ENCODE results near the gene NPIPB6. TPM values are rescaled to one million over a fixed set of nuclear protein-coding genes. Genes with fewer than 3 reads are reported as not detected.

Gene NPIPB6
- total and polyA plus RNA-seq, 2 experiments from 2014 or later: 1.5 to 1.8 TPM

DNA sequence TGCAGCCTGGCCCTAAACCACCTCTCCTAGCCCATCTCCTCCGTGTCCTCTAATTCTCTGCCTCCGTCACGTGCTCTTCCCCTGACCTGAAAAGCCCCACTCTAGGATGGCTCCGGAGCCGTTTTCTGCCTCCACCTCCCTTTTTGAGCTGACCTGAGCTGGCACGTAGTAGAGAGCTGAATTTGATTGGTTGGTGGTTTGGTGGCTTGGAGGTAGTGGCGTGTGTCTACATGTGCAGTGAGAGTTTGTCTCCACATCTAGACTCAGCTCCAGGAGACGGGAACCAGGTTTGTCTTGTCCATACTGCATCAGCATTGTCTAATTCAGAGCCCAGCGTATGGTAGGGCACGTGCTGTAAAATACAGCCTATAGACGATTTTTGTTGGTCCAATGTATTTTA is 68.0 kb downstream of the NPIPB6 start:
- no peak for ATAC-seq
- H3K9me2 ChIP-seq (ENCODE audit: insufficient read depth): no peaks in the 10 kb centered on the region

More for the DNA sequence above, 68.0 kb downstream of the NPIPB6 start:
- peaks cover 88% of the 10 kb centered on the region for H3K79me2 ChIP-seq (replicated peaks; ENCODE audit: insufficient read depth)
- no peak overlapping the region for H2AFZ ChIP-seq
- Mint-ChIP-seq H3K4me1 (peaks cover 54% of the 10 kb centered on the region), H3K36me3 (ENCODE audit: low read depth) (peaks cover 33% of the 10 kb centered on the region), H3K27me3 (ENCODE audit: insufficient read depth, low read depth, poor library complexity) (peaks cover 26% of the 10 kb centered on the region), H3K27ac (peak overlapping the region; percentile 12; the same call in 1 of the 2 replicates), H3K9me3 (no peaks in the 10 kb centered on the region), H3K4me3 (peak overlapping the region; percentile 98)
- no peaks in the 10 kb centered on the region for H3K27me3 ChIP-seq (ENCODE audit: insufficient read depth)
- H3K4me1 ChIP-seq (ENCODE audit: insufficient read depth): peaks cover 27% of the 10 kb centered on the region
- no peak for DNase-seq (ENCODE audit: low spot score)
- TF ChIP-seq STAT1 (IDR thresholded peaks at IDR 0.05; ENCODE audit: unreplicated experiment) (no peak), JUNB (IDR thresholded peaks at IDR 0.05; ENCODE audit: unreplicated experiment) (no peak), ZNF114 (CRISPR knock-in tag; IDR thresholded peaks at IDR 0.05) (no peak), EZH2 (IDR thresholded peaks at IDR 0.05; ENCODE audit: low read depth, unreplicated experiment) (no peak), NANOG (IDR thresholded peaks at IDR 0.05; ENCODE audit: borderline replicate concordance) (no peak), POLR2AphosphoS5 (IDR thresholded peaks at IDR 0.05; ENCODE audit: low read depth) (no peak), CREB1 (CRISPR knock-in tag; IDR thresholded peaks at IDR 0.05; ENCODE audit: low read depth) (no peak), EZH2phosphoT487 (IDR thresholded peaks at IDR 0.05; ENCODE audit: unreplicated experiment) (no peak), ZNF331 (CRISPR knock-in tag; IDR thresholded peaks at IDR 0.05; ENCODE audit: low read depth) (no peak)
- TF ChIP-seq, protein P1, sequence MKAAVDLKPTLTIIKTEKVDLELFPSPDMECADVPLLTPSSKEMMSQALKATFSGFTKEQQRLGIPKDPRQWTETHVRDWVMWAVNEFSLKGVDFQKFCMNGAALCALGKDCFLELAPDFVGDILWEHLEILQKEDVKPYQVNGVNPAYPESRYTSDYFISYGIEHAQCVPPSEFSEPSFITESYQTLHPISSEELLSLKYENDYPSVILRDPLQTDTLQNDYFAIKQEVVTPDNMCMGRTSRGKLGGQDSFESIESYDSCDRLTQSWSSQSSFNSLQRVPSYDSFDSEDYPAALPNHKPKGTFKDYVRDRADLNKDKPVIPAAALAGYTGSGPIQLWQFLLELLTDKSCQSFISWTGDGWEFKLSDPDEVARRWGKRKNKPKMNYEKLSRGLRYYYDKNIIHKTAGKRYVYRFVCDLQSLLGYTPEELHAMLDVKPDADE (IDR thresholded peaks at IDR 0.05): no peak
- TF ChIP-seq, protein P2, sequence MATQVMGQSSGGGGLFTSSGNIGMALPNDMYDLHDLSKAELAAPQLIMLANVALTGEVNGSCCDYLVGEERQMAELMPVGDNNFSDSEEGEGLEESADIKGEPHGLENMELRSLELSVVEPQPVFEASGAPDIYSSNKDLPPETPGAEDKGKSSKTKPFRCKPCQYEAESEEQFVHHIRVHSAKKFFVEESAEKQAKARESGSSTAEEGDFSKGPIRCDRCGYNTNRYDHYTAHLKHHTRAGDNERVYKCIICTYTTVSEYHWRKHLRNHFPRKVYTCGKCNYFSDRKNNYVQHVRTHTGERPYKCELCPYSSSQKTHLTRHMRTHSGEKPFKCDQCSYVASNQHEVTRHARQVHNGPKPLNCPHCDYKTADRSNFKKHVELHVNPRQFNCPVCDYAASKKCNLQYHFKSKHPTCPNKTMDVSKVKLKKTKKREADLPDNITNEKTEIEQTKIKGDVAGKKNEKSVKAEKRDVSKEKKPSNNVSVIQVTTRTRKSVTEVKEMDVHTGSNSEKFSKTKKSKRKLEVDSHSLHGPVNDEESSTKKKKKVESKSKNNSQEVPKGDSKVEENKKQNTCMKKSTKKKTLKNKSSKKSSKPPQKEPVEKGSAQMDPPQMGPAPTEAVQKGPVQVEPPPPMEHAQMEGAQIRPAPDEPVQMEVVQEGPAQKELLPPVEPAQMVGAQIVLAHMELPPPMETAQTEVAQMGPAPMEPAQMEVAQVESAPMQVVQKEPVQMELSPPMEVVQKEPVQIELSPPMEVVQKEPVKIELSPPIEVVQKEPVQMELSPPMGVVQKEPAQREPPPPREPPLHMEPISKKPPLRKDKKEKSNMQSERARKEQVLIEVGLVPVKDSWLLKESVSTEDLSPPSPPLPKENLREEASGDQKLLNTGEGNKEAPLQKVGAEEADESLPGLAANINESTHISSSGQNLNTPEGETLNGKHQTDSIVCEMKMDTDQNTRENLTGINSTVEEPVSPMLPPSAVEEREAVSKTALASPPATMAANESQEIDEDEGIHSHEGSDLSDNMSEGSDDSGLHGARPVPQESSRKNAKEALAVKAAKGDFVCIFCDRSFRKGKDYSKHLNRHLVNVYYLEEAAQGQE (IDR thresholded peaks at IDR 0.05; ENCODE audit: unreplicated experiment): no peak
- TF ChIP-seq, protein P3, sequence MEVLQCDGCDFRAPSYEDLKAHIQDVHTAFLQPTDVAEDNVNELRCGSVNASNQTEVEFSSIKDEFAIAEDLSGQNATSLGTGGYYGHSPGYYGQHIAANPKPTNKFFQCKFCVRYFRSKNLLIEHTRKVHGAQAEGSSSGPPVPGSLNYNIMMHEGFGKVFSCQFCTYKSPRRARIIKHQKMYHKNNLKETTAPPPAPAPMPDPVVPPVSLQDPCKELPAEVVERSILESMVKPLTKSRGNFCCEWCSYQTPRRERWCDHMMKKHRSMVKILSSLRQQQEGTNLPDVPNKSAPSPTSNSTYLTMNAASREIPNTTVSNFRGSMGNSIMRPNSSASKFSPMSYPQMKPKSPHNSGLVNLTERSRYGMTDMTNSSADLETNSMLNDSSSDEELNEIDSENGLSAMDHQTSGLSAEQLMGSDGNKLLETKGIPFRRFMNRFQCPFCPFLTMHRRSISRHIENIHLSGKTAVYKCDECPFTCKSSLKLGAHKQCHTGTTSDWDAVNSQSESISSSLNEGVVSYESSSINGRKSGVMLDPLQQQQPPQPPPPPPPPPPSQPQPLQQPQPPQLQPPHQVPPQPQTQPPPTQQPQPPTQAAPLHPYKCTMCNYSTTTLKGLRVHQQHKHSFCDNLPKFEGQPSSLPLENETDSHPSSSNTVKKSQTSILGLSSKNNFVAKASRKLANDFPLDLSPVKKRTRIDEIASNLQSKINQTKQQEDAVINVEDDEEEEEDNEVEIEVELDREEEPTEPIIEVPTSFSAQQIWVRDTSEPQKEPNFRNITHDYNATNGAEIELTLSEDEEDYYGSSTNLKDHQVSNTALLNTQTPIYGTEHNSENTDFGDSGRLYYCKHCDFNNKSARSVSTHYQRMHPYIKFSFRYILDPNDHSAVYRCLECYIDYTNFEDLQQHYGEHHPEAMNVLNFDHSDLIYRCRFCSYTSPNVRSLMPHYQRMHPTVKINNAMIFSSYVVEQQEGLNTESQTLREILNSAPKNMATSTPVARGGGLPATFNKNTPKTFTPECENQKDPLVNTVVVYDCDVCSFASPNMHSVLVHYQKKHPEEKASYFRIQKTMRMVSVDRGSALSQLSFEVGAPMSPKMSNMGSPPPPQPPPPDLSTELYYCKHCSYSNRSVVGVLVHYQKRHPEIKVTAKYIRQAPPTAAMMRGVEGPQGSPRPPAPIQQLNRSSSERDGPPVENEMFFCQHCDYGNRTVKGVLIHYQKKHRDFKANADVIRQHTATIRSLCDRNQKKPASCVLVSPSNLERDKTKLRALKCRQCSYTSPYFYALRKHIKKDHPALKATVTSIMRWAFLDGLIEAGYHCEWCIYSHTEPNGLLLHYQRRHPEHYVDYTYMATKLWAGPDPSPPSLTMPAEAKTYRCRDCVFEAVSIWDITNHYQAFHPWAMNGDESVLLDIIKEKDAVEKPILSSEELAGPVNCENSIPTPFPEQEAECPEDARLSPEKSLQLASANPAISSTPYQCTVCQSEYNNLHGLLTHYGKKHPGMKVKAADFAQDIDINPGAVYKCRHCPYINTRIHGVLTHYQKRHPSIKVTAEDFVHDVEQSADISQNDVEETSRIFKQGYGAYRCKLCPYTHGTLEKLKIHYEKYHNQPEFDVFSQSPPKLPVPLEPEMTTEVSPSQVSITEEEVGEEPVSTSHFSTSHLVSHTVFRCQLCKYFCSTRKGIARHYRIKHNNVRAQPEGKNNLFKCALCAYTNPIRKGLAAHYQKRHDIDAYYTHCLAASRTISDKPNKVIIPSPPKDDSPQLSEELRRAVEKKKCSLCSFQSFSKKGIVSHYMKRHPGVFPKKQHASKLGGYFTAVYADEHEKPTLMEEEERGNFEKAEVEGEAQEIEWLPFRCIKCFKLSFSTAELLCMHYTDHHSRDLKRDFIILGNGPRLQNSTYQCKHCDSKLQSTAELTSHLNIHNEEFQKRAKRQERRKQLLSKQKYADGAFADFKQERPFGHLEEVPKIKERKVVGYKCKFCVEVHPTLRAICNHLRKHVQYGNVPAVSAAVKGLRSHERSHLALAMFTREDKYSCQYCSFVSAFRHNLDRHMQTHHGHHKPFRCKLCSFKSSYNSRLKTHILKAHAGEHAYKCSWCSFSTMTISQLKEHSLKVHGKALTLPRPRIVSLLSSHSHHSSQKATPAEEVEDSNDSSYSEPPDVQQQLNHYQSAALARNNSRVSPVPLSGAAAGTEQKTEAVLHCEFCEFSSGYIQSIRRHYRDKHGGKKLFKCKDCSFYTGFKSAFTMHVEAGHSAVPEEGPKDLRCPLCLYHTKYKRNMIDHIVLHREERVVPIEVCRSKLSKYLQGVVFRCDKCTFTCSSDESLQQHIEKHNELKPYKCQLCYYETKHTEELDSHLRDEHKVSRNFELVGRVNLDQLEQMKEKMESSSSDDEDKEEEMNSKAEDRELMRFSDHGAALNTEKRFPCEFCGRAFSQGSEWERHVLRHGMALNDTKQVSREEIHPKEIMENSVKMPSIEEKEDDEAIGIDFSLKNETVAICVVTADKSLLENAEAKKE (CRISPR knock-in tag; IDR thresholded peaks at IDR 0.05): no peak
- TF ChIP-seq, protein P4, sequence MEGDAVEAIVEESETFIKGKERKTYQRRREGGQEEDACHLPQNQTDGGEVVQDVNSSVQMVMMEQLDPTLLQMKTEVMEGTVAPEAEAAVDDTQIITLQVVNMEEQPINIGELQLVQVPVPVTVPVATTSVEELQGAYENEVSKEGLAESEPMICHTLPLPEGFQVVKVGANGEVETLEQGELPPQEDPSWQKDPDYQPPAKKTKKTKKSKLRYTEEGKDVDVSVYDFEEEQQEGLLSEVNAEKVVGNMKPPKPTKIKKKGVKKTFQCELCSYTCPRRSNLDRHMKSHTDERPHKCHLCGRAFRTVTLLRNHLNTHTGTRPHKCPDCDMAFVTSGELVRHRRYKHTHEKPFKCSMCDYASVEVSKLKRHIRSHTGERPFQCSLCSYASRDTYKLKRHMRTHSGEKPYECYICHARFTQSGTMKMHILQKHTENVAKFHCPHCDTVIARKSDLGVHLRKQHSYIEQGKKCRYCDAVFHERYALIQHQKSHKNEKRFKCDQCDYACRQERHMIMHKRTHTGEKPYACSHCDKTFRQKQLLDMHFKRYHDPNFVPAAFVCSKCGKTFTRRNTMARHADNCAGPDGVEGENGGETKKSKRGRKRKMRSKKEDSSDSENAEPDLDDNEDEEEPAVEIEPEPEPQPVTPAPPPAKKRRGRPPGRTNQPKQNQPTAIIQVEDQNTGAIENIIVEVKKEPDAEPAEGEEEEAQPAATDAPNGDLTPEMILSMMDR (conservative IDR thresholded peaks at IDR 0.05; ENCODE audit: low read depth in 2 of 2): no peak
- H3K36me3 ChIP-seq (ENCODE audit: insufficient read depth): peaks cover 7% of the 10 kb centered on the region; the same call in 1 of the 2 replicates
- peak overlapping the region; percentile 100 for H3K4me3 ChIP-seq
- H3K27ac ChIP-seq (ENCODE audit: low read depth): 0 out of 2 replicates have a peak overlapping the region, but pooled peaks have one; percentile 32
- 0 out of 2 replicates have a peak, but pooled peaks cover 13% of the 10 kb centered on the region for H3F3A ChIP-seq (replicated peaks; ENCODE audit: low read depth)
- peak overlapping the region; percentile 99 for H3K4me2 ChIP-seq
- H4K20me1 ChIP-seq (replicated peaks; ENCODE audit: insufficient read depth): peaks cover 36% of the 10 kb centered on the region
